ENCODE results near the gene TBL2. TPM values are rescaled to one million over a fixed set of nuclear protein-coding genes. Genes with fewer than 3 reads are reported as not detected.
"Not testable (repeated sequence)": the region's sequence is repeated elsewhere in the genome, so short reads cannot be mapped to it uniquely, and the experiment has no call there.

TBL2 gene
- total RNA-seq, 3 donors from 2014 or later = 25.4 to 42.4 (median 31.1) TPM

DNA sequence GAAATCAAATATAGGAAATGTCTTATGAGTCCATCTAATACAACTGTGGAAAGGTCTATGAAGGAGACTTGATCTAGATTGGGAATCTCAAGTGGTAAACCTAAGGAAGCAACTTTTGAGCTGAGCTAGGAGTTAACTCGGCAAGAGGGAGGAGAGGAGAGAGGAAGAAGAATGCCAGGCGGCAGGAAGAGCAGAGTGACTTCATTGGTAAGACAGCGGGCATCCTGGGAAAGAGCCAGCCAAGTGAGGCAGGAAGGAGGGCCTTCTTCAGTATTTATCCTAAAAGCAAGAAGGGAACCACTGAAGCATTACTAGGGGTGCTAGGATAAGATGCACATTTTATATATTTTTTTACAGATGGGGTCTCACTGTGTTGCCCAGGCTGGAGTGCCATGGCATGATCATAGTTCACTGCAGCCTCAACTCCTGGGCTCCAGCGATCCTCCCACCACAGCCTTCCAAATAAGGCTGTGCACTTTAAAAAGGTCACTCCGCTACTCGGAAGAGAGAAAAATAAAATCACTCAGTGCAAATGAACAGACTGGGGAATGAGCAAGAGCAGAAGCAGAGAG lies 22.9 kb downstream of the TBL2 start:
- Histone ChIP-seq H3K36me3 (ENCODE audit: low read depth) (no peaks in the 10 kb centered on the region), H3K4me3 (no peak overlapping the region), H3K4me1 (ENCODE audit: low read depth) (peaks cover 19% of the 10 kb centered on the region), H3K9me3 (no peaks in the 10 kb centered on the region)
- TF ChIP-seq, protein P1, sequence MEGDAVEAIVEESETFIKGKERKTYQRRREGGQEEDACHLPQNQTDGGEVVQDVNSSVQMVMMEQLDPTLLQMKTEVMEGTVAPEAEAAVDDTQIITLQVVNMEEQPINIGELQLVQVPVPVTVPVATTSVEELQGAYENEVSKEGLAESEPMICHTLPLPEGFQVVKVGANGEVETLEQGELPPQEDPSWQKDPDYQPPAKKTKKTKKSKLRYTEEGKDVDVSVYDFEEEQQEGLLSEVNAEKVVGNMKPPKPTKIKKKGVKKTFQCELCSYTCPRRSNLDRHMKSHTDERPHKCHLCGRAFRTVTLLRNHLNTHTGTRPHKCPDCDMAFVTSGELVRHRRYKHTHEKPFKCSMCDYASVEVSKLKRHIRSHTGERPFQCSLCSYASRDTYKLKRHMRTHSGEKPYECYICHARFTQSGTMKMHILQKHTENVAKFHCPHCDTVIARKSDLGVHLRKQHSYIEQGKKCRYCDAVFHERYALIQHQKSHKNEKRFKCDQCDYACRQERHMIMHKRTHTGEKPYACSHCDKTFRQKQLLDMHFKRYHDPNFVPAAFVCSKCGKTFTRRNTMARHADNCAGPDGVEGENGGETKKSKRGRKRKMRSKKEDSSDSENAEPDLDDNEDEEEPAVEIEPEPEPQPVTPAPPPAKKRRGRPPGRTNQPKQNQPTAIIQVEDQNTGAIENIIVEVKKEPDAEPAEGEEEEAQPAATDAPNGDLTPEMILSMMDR (IDR thresholded peaks at IDR 0.05) = no peak
- no peak for ATAC-seq
- intact Hi-C loops (cut with DNase I, micrococcal nuclease) = no loop called here
- DNase-seq = no peak

DNA sequence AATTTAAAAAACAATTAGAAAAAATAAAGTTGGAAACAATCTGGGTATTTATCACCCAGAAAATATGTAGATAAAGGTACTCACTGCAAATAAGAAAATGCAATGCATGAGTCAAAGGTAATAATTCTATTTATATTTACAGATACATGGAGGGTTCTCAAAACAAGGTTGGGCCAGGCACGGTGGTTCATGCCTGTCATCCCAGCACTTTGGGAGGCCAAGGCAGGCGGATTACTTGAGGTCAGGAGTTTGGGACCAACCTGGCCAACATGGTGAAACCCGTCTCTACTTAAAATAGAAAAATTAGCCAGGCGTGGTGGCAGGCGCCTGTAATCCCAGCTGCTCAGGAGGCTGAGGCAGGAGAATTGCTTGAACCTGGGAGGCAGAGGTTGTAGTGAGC lies 28.3 kb downstream of the TBL2 start:
- H3K36me3 ChIP-seq (ENCODE audit: low read depth); intact Hi-C loops (cut with DNase I, micrococcal nuclease); H3K4me1 ChIP-seq (ENCODE audit: low read depth); ATAC-seq; H3K4me3 ChIP-seq; DNase-seq; H3K9me3 ChIP-seq: not testable (repeated sequence)

DNA sequence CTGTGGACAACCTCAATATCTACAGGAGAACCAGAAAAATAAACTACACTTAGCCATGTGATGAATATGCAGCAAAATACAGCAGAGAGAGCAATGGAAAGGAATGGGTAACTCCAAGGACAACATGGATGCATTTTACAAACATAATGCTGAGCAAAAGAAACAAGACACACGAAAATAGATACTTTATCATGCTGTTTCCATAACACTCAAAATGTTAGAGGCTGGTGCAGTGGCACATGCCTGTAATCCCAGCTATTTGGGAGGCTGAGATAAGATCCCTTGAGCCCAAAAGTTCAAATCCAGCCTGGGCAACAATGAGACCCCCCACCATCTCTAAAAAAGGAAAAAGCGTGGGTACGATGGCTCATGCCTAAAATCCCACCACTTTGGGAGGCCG lies 29.2 kb downstream of the TBL2 start:
- peaks cover 4% of the 10 kb centered on the region for H3K36me3 ChIP-seq (ENCODE audit: low read depth)
- ATAC-seq (no peak), DNase-seq (no peak)
- TF ChIP-seq, protein P1 (IDR thresholded peaks at IDR 0.05) = no peak
- no peak overlapping the region for H3K4me3 ChIP-seq
- no peaks in the 10 kb centered on the region for H3K9me3 ChIP-seq
- no peaks in the 10 kb centered on the region for H3K4me1 ChIP-seq (ENCODE audit: low read depth)
- intact Hi-C loops (cut with DNase I, micrococcal nuclease) = no loop called here

DNA sequence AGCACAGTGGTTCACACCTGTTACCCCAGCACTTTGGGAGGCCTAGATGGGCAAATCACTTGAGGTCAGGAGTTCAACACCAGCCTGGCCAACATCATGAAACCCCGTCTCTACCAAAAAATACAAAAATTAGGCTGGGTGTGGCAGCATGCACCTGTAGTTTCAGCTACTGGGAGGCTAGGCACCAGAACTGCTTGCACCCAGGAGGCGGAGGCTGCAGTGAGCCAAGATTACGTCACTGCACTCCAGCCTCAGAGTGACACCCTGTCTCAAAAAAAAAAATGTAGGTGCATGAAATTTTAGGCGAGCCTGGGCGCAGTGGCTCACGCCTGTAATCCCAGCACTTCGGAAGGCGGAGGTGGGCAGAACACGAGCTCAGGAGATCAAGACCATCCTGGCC lies 30.5 kb downstream of the TBL2 start:
- H3K4me1 ChIP-seq (ENCODE audit: low read depth) = no peaks in the 10 kb centered on the region
- peaks cover 4% of the 10 kb centered on the region for H3K36me3 ChIP-seq (ENCODE audit: low read depth)
- ATAC-seq (no peak), DNase-seq (no peak)
- H3K4me3 ChIP-seq = no peak overlapping the region
- intact Hi-C loops (cut with DNase I, micrococcal nuclease) = no loop called here
- TF ChIP-seq, protein P1 (IDR thresholded peaks at IDR 0.05) = no peak
- H3K9me3 ChIP-seq = no peaks in the 10 kb centered on the region

- ATAC-seq (no peak), DNase-seq (no peak)
- Histone ChIP-seq H3K4me1 (ENCODE audit: low read depth) (no peaks in the 10 kb centered on the region), H3K4me3 (no peak overlapping the region), H3K9me3 (no peaks in the 10 kb centered on the region), H3K36me3 (ENCODE audit: low read depth) (peaks cover 3% of the 10 kb centered on the region)
- intact Hi-C loops (cut with DNase I, micrococcal nuclease) = no loop called here
- TF ChIP-seq, protein P1 (IDR thresholded peaks at IDR 0.05) = no peak
These were observed 33.7 kb downstream of the TBL2 start for GRCh38 chr7:73544678-73545077.

GRCh38 chr7:73541722-73542121 lies 36.7 kb downstream of the TBL2 start:
- ATAC-seq = no peak

More at GRCh38 chr7:73541722-73542121, 36.7 kb downstream of the TBL2 start:
- H3K4me1 ChIP-seq (ENCODE audit: low read depth) = no peaks in the 10 kb centered on the region
- H3K9me3 ChIP-seq = no peaks in the 10 kb centered on the region
- peaks cover 19% of the 10 kb centered on the region for H3K36me3 ChIP-seq (ENCODE audit: low read depth)
- TF ChIP-seq, protein P1 (IDR thresholded peaks at IDR 0.05) = no peak
- intact Hi-C loops (cut with DNase I, micrococcal nuclease) = no loop called here
- DNase-seq = no peak
- H3K4me3 ChIP-seq = no peak overlapping the region
